Endothelial cell of umbilical vein (primary cell): ENCODE results near the gene HSF2BP. TPM values are rescaled to one million over a fixed set of nuclear protein-coding genes. Genes with fewer than 3 reads are reported as not detected.
A peak's percentile ranks its signal among the peaks of the same experiment; 100 is the strongest.

Experiments
- BruUV-seq: library from RNA; stranded (reverse); fragments of 400-500 nt; replicated peaks from 2 replicates; lab custom pipeline; 2021; lab: Mats Ljungman, UMichigan
- CTCF ChIA-PET: fragments of 300-600, 350-600 bp; sonication (Branson Sonifier 250); formaldehyde crosslinking; loops from one replicate; lab custom pipeline; 2021; ENCODE audit warnings: antibody characterized with exemption, inconsistent platforms; lab: Charles Lee
- POLR2A ChIA-PET: fragments of 300-600, 350-600 bp; sonication (Branson Sonifier 250); formaldehyde crosslinking; loops from one replicate; lab custom pipeline; 2021; ENCODE audit warnings: antibody characterized with exemption, inconsistent platforms; lab: Charles Lee
- DNase-seq: peaks from one replicate; pipeline ENCODE4 v3.0.0-alpha.2; 2011; ENCODE audit warnings: low read depth, low spot score
- FAIRE-seq: peaks from 2 replicates; lab custom pipeline; 2011; peaks lifted over from hg19 to GRCh38; lab: Jason Lieb, UNC
- H2AFZ ChIP-seq: 2 replicates; pipeline ENCODE4 v1.6.0; 2012; ENCODE audit warnings: low read depth, low read length, control low read depth, inconsistent platforms
- H3K27ac ChIP-seq: 2 replicates; pipeline ENCODE4 v1.5.1; 2011; ENCODE audit warnings: low read depth, mild to moderate bottlenecking, control low read depth, low read length, moderate library complexity; ENCODE audit not compliant: insufficient read depth
- H3K27me3 ChIP-seq, 2 experiments: 2 replicates each; pipeline versions ENCODE4 v1.6.0 to v1.6.1; 2011; ENCODE audit warnings: low read length in 2 of 2, mixed read lengths in 1 of 2; ENCODE audit not compliant: control insufficient read depth in 2 of 2, insufficient read depth in 2 of 2
- H3K36me3 ChIP-seq, 2 experiments: 2 replicates in 1 of 2; 3 replicates in 1 of 2; pipeline ENCODE4 v1.5.1; 2011; ENCODE audit warnings: low read length in 2 of 2, mild to moderate bottlenecking in 1 of 2, moderate library complexity in 1 of 2; ENCODE audit not compliant: control insufficient read depth in 2 of 2, insufficient read depth in 2 of 2; ENCODE audit errors: extremely low read depth in 1 of 2
- H3K4me1 ChIP-seq: 3 replicates; pipeline ENCODE4 v1.5.1; 2011; ENCODE audit warnings: mild to moderate bottlenecking, low read length; ENCODE audit not compliant: control insufficient read depth, insufficient read depth; ENCODE audit errors: extremely low read depth
- H3K4me2 ChIP-seq: 2 replicates; pipeline ENCODE4 v1.6.1; 2011; ENCODE audit warnings: low read length, control low read depth, mixed read lengths; ENCODE audit not compliant: insufficient read depth
- H3K4me3 ChIP-seq, 3 experiments: fragments of 200-600 bp in 1 of 3; sonication (generic), shearing (Covaris generic) in 1 of 3; replicated peaks in 1 of 3; 2 replicates each; pipeline ENCODE4 v1.5.1; 2011 to 2016; ENCODE audit warnings: control low read depth in 3 of 3, low read length in 3 of 3, mild to moderate bottlenecking in 2 of 3, inconsistent platforms in 1 of 3, low read depth in 1 of 3, moderate library complexity in 1 of 3; ENCODE audit not compliant: insufficient read depth in 1 of 3
- H3K79me2 ChIP-seq: 2 replicates; pipeline ENCODE4 v1.6.0; 2012; ENCODE audit warnings: low read length, inconsistent platforms; ENCODE audit not compliant: control insufficient read depth, insufficient read depth
- H3K9ac ChIP-seq: replicated peaks from 2 replicates; pipeline ENCODE3; 2011; ENCODE audit warnings: low read length, control low read depth; ENCODE audit not compliant: insufficient read depth; ENCODE audit errors: extremely low read depth
- H3K9me1 ChIP-seq: replicated peaks from 3 replicates; pipeline ENCODE4 v1.6.0; 2011; ENCODE audit warnings: mild to moderate bottlenecking, low read length; ENCODE audit not compliant: control insufficient read depth, insufficient read depth; ENCODE audit errors: extremely low read depth
- H3K9me3 ChIP-seq: replicated peaks from 2 replicates; pipeline ENCODE4 v1.5.1; 2012; ENCODE audit warnings: low read length, inconsistent platforms; ENCODE audit not compliant: control insufficient read depth, insufficient read depth
- H4K20me1 ChIP-seq: replicated peaks from 2 replicates; pipeline ENCODE3; 2011; ENCODE audit warnings: mild to moderate bottlenecking, low read length; ENCODE audit not compliant: control insufficient read depth, insufficient read depth; ENCODE audit errors: extremely low read depth
- CTCF ChIP-seq, 2 donors: IDR thresholded peaks; 1 replicate in 1 of 2; 2 replicates in 1 of 2; pipeline ENCODE4 v1.5.1; 2011; ENCODE audit warnings: low read length in 2 of 2, mild to moderate bottlenecking in 2 of 2, moderate library complexity in 2 of 2, control low read depth in 1 of 2, inconsistent platforms in 1 of 2, low read depth in 1 of 2; ENCODE audit not compliant: insufficient read depth in 1 of 2; ENCODE audit errors: extremely low read depth in 1 of 2
- EZH2 ChIP-seq: IDR thresholded peaks from 2 replicates; pipeline ENCODE4 v1.6.1; 2012; ENCODE audit warnings: borderline replicate concordance, low read depth, mild to moderate bottlenecking, moderate library complexity, low read length, inconsistent platforms; ENCODE audit not compliant: severe bottlenecking
- FOS ChIP-seq: IDR thresholded peaks from 2 replicates; pipeline ENCODE4 v1.6.1; 2011; ENCODE audit warnings: mild to moderate bottlenecking, low read length, moderate library complexity, borderline replicate concordance; ENCODE audit not compliant: insufficient read depth
- GATA2 ChIP-seq: IDR thresholded peaks from 2 replicates; pipeline ENCODE4 v1.7.0; 2011; ENCODE audit warnings: low read depth, mild to moderate bottlenecking, moderate library complexity, mixed read lengths, low read length; ENCODE audit not compliant: insufficient read length, insufficient read depth
- JUN ChIP-seq: IDR thresholded peaks from 2 replicates; pipeline ENCODE4 v1.6.1; 2011; ENCODE audit warnings: borderline replicate concordance, low read depth; ENCODE audit not compliant: insufficient read length, insufficient read depth
- MYC ChIP-seq: IDR thresholded peaks from one replicate; pipeline ENCODE4 v1.6.1; 2011; ENCODE audit warnings: mild to moderate bottlenecking, low read depth, low read length
- POLR2A ChIP-seq: IDR thresholded peaks from 2 replicates; pipeline ENCODE4 v1.6.1; 2012; ENCODE audit warnings: low read depth, mild to moderate bottlenecking, control low read depth, low read length
- POLR2AphosphoS5 ChIP-seq: IDR thresholded peaks from 2 replicates; pipeline ENCODE4 v1.6.1; 2012; ENCODE audit warnings: low read depth, mild to moderate bottlenecking, control low read depth, low read length, moderate library complexity; ENCODE audit not compliant: insufficient read depth
- dilution Hi-C: fragments of 300-500 bp; cut with MboI; formaldehyde crosslinking; loops from one replicate; pipeline ENCODE4 v1.15.0; 2019; ENCODE audit warnings: low sequenced_read_pairs; ENCODE audit not compliant: extremely low pct_ligation_motif_present
- intact Hi-C: fragments of 100-400 bp; cut with micrococcal nuclease; formaldehyde crosslinking; loops from one replicate; pipeline ENCODE4 v1.10.0; 2022
- polyA plus RNA-seq, 4 experiments: library from polyadenylated mRNA; depleted of rRNA in 3 of 4; stranded (reverse) in 3 of 4; unstranded in 1 of 4; fragments of >200 nt; gene quantifications; 2 replicates each; pipeline versions ENCODE4 v1.2.1 to v1.2.3, GENCODE V29; 2011 to 2012; ENCODE audit warnings: missing spikeins in 1 of 4
- total RNA-seq: library from RNA; stranded (reverse); gene quantifications from 2 replicates; pipeline ENCODE4 v1.2.3, GENCODE V29; 2021
- TF ChIP-seq, protein P1 (sequence below): IDR thresholded peaks from 2 replicates; pipeline ENCODE4 v1.6.1; 2011; ENCODE audit not compliant: insufficient read depth, insufficient read length

HSF2BP gene
- total and polyA plus RNA-seq, 2 donors (not counting 3 experiments of a cell fraction or from before 2014, with no cell fraction given) = 0.41 to 0.55 TPM

GRCh38 chr21:43669828-43670605, 10.7 kb upstream of the HSF2BP start:
- H3K27me3 ChIP-seq = no peaks in the 10 kb centered on the region
- ChIA-PET POLR2A (no interaction called here), CTCF (no interaction called here)
- FAIRE-seq = no peak
- no peaks in the 10 kb centered on the region for H4K20me1 ChIP-seq
- no peak overlapping the region for H2AFZ ChIP-seq
- no peak for TF ChIP-seq JUN
- TF ChIP-seq, protein P1, sequence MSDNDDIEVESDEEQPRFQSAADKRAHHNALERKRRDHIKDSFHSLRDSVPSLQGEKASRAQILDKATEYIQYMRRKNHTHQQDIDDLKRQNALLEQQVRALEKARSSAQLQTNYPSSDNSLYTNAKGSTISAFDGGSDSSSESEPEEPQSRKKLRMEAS = no peak
- intact Hi-C loops = loop anchor here (10.0 kb wide), 1 partner anchor 105 kb away; the partner anchor contains the start of gene CSTB
- H3K9me1 ChIP-seq = no peaks in the 10 kb centered on the region
- no peaks in the 10 kb centered on the region for H3K9me3 ChIP-seq
- dilution Hi-C loops = no loop called here
- no peak overlapping the region for H3K9ac ChIP-seq
- peaks cover 51% of the 10 kb centered on the region for H3K79me2 ChIP-seq
- no peak overlapping the region for H3K4me3 ChIP-seq
- no peaks in the 10 kb centered on the region for H3K4me1 ChIP-seq
- H3K4me2 ChIP-seq = no peak overlapping the region
- DNase-seq = no peak
- no peak overlapping the region for H3K27ac ChIP-seq
- BruUV-seq = no TSS peak
- peaks cover 9 to 23% of the 10 kb centered on the region in 2 experiments for H3K36me3 ChIP-seq

DNA sequence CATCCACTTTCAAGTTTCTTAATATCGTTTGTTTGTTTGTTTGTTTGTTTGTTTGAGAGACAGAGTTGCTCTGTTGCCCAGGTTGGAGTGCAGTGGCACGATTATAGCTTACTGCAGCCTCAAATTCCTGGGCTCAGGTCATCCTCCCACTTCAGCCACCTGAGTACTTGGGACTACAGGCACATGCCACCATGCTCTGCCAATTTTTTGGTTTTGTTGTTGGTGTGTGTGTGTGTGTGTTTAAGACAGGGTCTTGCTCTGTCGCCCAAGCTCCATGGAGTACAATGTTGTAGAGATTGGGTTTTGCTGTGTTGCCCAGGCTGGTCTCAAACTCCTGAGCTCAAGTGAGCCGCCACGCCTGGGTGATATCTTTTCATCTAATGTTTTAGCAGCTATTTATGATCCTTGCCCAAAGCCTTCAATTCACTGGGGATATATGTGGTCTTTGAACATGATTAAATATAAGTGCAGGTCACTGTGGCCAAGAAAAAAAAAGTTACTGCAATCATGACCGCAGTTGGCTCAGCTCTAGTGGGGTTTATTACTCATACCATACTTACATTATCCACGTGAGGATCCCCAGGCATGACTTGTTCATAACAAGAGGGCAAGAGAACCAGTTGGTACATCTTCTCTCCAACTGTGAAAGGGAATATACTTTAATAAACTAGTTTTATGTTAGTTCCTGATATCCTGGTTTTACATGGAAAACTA, 8.1 kb upstream of the HSF2BP start:
- ChIA-PET CTCF (no interaction called here), POLR2A (no interaction called here)
- H3K36me3 ChIP-seq = peaks cover 8 to 26% of the 10 kb centered on the region in 2 experiments
- TF ChIP-seq, protein P1 = no peak
- TF ChIP-seq POLR2AphosphoS5 (no peak), MYC (no peak), POLR2A (no peak), EZH2 (no peak), CTCF (IDR thresholded peaks at IDR 0.05; ENCODE audit: extremely low read depth in 1 of 2, insufficient read depth in 1 of 2, low read depth in 1 of 2, low read length in 2 of 2) (no peak), GATA2 (no peak), FOS (no peak), JUN (no peak)
- intact Hi-C loops = loop anchor here (10.0 kb wide), 1 partner anchor 107 kb away; the partner anchor contains the start of gene CSTB
- H3K27ac ChIP-seq = no peak overlapping the region
- no peak overlapping the region for H3K4me2 ChIP-seq
- H3K9me1 ChIP-seq = no peaks in the 10 kb centered on the region
- H3K9ac ChIP-seq = no peak overlapping the region
- no TSS peak for BruUV-seq
- no peaks in the 10 kb centered on the region for H3K9me3 ChIP-seq
- peaks cover 8% of the 10 kb centered on the region for H3K4me1 ChIP-seq
- no peaks in the 10 kb centered on the region for H3K27me3 ChIP-seq
- H3K4me3 ChIP-seq = no peak overlapping the region
- H2AFZ ChIP-seq = no peak overlapping the region
- no peaks in the 10 kb centered on the region for H4K20me1 ChIP-seq
- H3K79me2 ChIP-seq = peaks cover 76% of the 10 kb centered on the region
- dilution Hi-C loops = no loop called here
- no peak for DNase-seq
- peak; percentile 26 for FAIRE-seq
